NB4 (cell line): Measurements from ENCODE around the gene PBX3.

Experiments used
- DNase-seq: peaks from one replicate; pipeline ENCODE4 v3.0.0; 2010; ENCODE audit warnings: low read depth
- H3K4me3 ChIP-seq: one replicate; pipeline ENCODE4 v1.5.1; 2011; ENCODE audit warnings: mild to moderate bottlenecking, low read depth, low read length, moderate library complexity
- CTCF ChIP-seq: IDR thresholded peaks from one replicate; pipeline ENCODE4 v1.5.1; 2012; ENCODE audit warnings: low read depth, low read length
- MYC ChIP-seq: IDR thresholded peaks from 2 replicates; pipeline ENCODE4 v1.6.1; 2011; ENCODE audit warnings: low read depth, low read length
- POLR2A ChIP-seq: IDR thresholded peaks from 2 replicates; pipeline ENCODE4 v1.6.1; 2011; ENCODE audit warnings: mild to moderate bottlenecking; ENCODE audit not compliant: insufficient read length; ENCODE audit errors: extremely low read depth
- TF ChIP-seq, protein P1 (sequence below): IDR thresholded peaks from 2 replicates; pipeline ENCODE4 v1.6.1; 2011; ENCODE audit warnings: low read depth, low read length

Gene PBX3

DNA sequence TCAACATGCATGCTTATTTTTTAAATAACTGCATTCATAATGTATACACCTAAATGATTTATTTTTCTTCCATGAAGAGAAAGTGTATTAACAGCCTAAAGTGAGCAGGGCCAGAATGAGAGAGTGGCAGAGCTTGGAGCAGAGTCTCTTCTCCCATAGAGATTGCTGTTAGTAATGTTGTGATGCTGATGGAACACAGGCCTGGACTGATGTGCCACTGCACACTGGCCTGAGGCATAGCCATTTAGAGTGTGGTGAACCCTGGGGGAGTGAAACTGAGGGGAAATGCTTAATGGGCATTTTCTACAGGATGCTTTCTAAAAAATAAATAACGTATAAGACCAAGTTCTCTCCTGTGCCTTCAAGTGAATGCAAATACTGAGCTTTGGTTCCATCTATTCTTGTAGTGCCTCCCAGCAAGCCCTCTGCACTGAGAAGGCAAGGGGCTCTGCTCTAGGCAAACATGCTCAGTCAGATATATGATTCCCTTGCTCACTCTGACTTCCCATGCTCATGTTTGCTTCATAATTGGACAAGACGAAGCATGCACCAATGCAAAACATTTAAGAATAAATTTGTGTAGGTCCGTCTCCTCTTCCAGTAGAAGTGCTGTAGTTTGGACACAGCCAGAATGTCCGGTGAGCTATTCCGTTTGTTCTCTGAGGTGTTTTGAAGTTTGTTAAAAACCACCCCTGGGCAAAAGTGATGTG is 185.7 kb downstream of the PBX3 start:
- no peak for TF ChIP-seq CTCF
- TF ChIP-seq POLR2A: no peak
- no peak for TF ChIP-seq MYC
- TF ChIP-seq, protein P1, sequence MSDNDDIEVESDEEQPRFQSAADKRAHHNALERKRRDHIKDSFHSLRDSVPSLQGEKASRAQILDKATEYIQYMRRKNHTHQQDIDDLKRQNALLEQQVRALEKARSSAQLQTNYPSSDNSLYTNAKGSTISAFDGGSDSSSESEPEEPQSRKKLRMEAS: no peak
- H3K4me3 ChIP-seq: no peak overlapping the region
- no peak for DNase-seq

- TF ChIP-seq MYC (no peak), CTCF (no peak), POLR2A (no peak)
- TF ChIP-seq, protein P1: no peak
- no peak for DNase-seq
- H3K4me3 ChIP-seq: no peak overlapping the region
Observed at GRCh38 chr9:125942125-125942524, 195.0 kb downstream of the PBX3 start.

GRCh38 chr9:125943831-125944230 is 196.7 kb downstream of the PBX3 start:
- no peak overlapping the region for H3K4me3 ChIP-seq
- TF ChIP-seq, protein P1: no peak
- TF ChIP-seq POLR2A: no peak
- TF ChIP-seq MYC: no peak
- TF ChIP-seq CTCF: no peak
- no peak for DNase-seq

GRCh38 chr9:125946397-125946796 is 199.2 kb downstream of the PBX3 start:
- TF ChIP-seq, protein P1: no peak
- TF ChIP-seq MYC: no peak
- TF ChIP-seq CTCF: no peak
- no peak for TF ChIP-seq POLR2A
- no peak for DNase-seq
- H3K4me3 ChIP-seq: no peak overlapping the region

- TF ChIP-seq, protein P1: no peak
- no peak for TF ChIP-seq CTCF
- no peak for TF ChIP-seq MYC
- no peak for TF ChIP-seq POLR2A
- H3K4me3 ChIP-seq: no peak overlapping the region
- no peak for DNase-seq
Observed at GRCh38 chr9:125948887-125949596, 201.9 kb downstream of the PBX3 start.
